GM10266 (cell line): Measurements from ENCODE around the gene AARSD1.
"Not testable (repeated sequence)": the region's sequence is repeated elsewhere in the genome, so short reads cannot be mapped to it uniquely, and the experiment has no call there.

Experiments used
- DNase-seq: peaks from one replicate; pipeline ENCODE4 v3.0.0; 2012; ENCODE audit errors: extremely low spot score
- CTCF ChIP-seq: IDR thresholded peaks from 2 replicates; pipeline ENCODE4 v1.5.1; 2012; ENCODE audit warnings: mild to moderate bottlenecking, low read depth; ENCODE audit not compliant: control insufficient read depth, insufficient read depth; ENCODE audit errors: missing control alignments

AARSD1 gene

GRCh38 chr17:42920106-42920900, 44.0 kb downstream of the AARSD1 start:
- DNase-seq, result no peak

DNA sequence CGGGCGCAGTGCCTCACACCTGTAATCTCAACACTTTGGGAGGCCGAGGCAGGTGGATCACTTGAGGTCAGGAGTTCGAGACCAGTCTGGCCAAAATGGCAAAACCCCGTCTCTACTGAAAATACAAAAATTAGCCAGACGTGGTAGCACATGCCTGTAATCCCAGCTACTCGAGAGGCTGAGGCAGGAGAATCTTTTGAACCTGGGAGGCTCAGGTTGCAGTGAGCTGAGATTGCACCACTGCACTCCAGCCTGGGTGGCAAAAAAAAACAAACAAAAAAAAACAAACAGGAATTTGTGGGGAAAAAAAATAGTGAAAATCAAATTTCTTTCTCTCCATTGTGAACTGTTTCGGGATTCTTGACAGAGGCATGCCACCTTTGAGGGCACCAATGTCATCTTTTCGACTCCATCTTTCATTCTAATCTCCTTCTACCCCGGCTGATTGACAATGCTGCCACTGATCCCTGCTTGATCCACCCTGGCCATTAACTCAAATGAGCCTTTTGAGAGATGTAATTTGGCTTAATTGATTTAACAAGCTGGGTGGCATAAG, 44.7 kb downstream of the AARSD1 start:
- DNase-seq, result not testable (repeated sequence)

More at GRCh38 chr17:42920106-42920900, 44.0 kb downstream of the AARSD1 start:
- no peak for TF ChIP-seq CTCF

- no peak for TF ChIP-seq CTCF
- no peak for DNase-seq
These were observed 45.2 kb downstream of the AARSD1 start for GRCh38 chr17:42918902-42919521.

DNA sequence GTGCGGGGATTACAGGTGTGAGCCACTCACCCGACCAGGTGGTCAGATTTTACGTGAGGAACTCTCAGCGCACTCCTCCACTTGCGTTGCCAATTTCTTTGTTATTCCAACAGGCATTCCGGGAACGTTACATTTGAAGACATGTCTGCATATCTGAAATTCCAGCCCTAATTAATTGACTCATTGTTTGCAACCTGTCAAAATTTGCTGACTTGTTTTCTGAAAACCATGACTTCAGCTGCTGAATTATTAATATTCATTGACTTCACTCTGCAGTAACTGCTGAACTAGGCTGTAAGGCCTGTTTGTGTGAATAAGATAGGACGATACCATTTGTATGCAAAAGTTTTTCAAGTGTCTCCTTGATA, 47.0 kb downstream of the AARSD1 start:
- no peak for TF ChIP-seq CTCF
- no peak for DNase-seq

DNA sequence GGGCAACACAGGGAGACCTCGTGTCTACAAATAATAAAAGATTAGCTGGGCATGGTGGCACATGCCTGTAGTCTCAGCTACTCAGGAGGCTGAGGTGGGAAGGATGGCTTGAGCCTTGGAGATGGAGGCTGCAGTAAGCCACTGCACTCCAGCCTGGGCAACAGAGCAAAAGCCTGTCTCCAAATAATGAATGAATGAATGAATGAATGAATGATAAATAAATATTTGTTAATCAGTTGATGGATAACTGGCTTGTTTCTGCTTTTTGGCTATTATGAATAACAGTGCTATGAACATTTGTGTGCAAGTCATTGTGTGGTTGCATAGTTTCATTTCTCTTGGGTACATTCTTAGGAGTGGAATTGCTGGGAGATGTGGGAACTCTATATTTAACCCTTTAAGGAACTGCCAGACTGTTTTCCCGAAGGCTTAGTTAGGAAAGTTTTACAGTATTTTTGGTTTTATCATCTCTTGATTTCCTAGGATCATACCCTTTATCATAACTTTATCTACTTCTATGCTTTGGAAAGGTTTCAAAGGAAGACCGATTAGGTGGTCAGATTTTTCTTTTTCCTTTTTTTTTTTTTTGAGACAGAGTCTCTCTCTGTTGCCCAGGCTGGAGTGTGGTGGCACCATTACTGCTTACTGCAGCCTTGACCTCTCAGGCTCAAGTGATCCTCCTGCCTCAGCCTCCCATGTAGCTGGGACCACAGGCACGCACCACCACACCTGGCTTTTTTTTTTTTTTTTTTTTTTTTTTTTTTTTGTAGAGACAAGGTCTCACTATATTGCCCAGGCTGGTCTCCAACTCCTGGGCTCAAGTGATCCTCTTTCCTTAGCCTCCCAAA, 47.6 kb downstream of the AARSD1 start:
- DNase-seq, result not testable (repeated sequence)

- not testable (repeated sequence) for DNase-seq
These were observed 49.0 kb downstream of the AARSD1 start for GRCh38 chr17:42915288-42915687.

DNA sequence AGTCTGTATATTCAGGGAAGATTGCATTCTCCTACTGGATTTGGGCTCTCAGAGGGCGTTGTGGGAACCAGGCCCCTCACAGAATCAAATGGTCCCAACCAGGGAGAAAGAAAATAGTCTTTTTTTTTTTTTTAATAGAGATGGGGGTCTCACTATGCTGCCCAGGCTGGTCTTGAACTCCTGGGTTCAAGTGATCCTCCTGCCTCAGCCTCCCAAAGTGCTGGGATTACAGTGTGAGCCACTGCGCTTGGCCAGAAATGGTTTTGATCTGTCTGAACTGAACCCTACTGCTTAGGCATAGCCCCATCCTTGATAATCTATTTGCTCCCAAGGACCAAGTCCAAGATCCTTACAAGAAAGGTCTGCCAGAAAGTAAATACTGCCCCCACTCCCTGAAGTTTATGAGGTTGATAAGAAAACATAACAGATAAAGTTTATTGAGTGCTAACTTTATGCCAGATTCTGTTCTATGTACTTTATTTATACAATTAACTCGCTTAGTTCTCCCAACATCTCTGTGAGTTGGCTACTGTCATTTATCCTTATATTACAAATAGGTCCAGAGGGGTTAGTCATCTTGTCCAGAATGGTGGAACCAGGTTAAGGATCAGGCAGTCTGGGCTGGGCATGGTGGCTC, 50.2 kb downstream of the AARSD1 start:
- no peak for TF ChIP-seq CTCF
- DNase-seq, result no peak

DNA sequence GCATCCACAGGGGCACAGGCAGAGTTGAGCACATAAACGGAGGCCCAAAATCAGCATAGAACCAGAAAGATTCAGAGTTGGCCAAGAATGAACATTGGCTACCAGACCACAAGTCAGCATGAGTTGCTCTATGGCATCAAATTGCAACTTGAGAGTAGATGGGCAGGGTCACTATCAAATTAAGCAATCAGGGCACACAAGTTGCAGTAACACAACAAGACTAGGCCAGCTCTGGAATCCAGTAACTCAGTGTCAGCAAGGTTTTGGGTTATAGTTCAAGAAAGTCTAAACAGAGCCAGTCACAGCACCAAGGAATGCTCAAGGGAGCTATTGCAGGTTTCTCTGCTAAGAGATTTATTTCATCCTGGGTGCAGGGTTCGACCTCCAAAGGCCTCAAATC, 50.7 kb downstream of the AARSD1 start:
- TF ChIP-seq CTCF, result no peak
- DNase-seq, result no peak
